Choroid plexus epithelial cell (primary cell): ENCODE results near the gene HSD17B11.
A peak's percentile ranks its signal among the peaks of the same experiment; 100 is the strongest.
"Not testable (repeated sequence)": the region's sequence is repeated elsewhere in the genome, so short reads cannot be mapped to it uniquely, and the experiment has no call there.

ENCODE experiments used
- DNase-seq: peaks from one replicate; pipeline ENCODE4 v3.0.0-alpha.2; 2010; ENCODE audit warnings: low read depth
- H3K4me3 ChIP-seq: 2 replicates; pipeline ENCODE4 v1.5.1; 2011; ENCODE audit warnings: low read depth, mild to moderate bottlenecking, control low read depth, low read length, moderate library complexity
- CTCF ChIP-seq: conservative IDR thresholded peaks from 2 replicates; pipeline ENCODE4 v1.5.1; 2011; ENCODE audit warnings: low read depth, mild to moderate bottlenecking, control low read depth, inconsistent platforms, low read length, moderate library complexity

Gene HSD17B11

GRCh38 chr4:87316961-87317360 lies 74.0 kb downstream of the HSD17B11 start:
- DNase-seq: peak; percentile 26
- no peak overlapping the region for H3K4me3 ChIP-seq
- no peak for TF ChIP-seq CTCF

- not testable (repeated sequence) for DNase-seq, H3K4me3 ChIP-seq
Measured at GRCh38 chr4:87315000-87315399, 76.0 kb downstream of the HSD17B11 start.

- no peak for TF ChIP-seq CTCF
Measured at GRCh38 chr4:87313756-87314155, 77.2 kb downstream of the HSD17B11 start.

GRCh38 chr4:87311684-87312083 lies 79.3 kb downstream of the HSD17B11 start:
- DNase-seq: no peak
- TF ChIP-seq CTCF: no peak
- H3K4me3 ChIP-seq: no peak overlapping the region

More at GRCh38 chr4:87313756-87314155, 77.2 kb downstream of the HSD17B11 start:
- no peak overlapping the region for H3K4me3 ChIP-seq
- no peak for DNase-seq

- H3K4me3 ChIP-seq: no peak overlapping the region
- no peak for DNase-seq
- TF ChIP-seq CTCF: no peak
Measured at GRCh38 chr4:87310691-87311335, 80.2 kb downstream of the HSD17B11 start.

GRCh38 chr4:87309625-87310024 lies 81.4 kb downstream of the HSD17B11 start:
- no peak overlapping the region for H3K4me3 ChIP-seq
- no peak for TF ChIP-seq CTCF
- peak; percentile 54 for DNase-seq

- no peak for TF ChIP-seq CTCF
- no peak overlapping the region for H3K4me3 ChIP-seq
- DNase-seq: no peak
Measured at GRCh38 chr4:87306056-87306455, 84.9 kb downstream of the HSD17B11 start.

- no peak overlapping the region for H3K4me3 ChIP-seq
- no peak for TF ChIP-seq CTCF
- DNase-seq: no peak
Measured at GRCh38 chr4:87305562-87305961, 85.4 kb downstream of the HSD17B11 start.
